ENCODE data around the gene MAN1A1.

- TF ChIP-seq CTCF (IDR thresholded peaks at IDR 0.05), result no peak
- TF ChIP-seq POLR2A (IDR thresholded peaks at IDR 0.05), result no peak
- TF ChIP-seq EP300 (IDR thresholded peaks at IDR 0.05), result no peak
Measured at GRCh38 chr6:119243037-119243436, 106.5 kb downstream of the MAN1A1 start.

Measured in suprapubic skin (tissue), 3 donors.